Suprapubic skin (tissue), 4 donors: ENCODE measurements around the gene RPS6KA2. TPM values are rescaled to one million over a fixed set of nuclear protein-coding genes. Genes with fewer than 3 reads are reported as not detected.

ENCODE experiments used
- DNase-seq, 2 donors: peaks; one replicate each; pipeline ENCODE4 v3.0.0-alpha.2; 2019; ENCODE audit warnings: low spot score in 2 of 2
- H3K27ac ChIP-seq: fragments of 200-600 bp; sonication (generic); one replicate; pipeline ENCODE4 v1.5.1; 2019
- H3K27me3 ChIP-seq: fragments of 200-600 bp; sonication (generic); one replicate; pipeline ENCODE4 v1.5.1; 2019
- H3K36me3 ChIP-seq: fragments of 200-600 bp; sonication (generic); one replicate; pipeline ENCODE4 v1.5.1; 2019
- H3K4me1 ChIP-seq: fragments of 200-600 bp; sonication (generic); one replicate; pipeline ENCODE4 v1.5.1; 2019
- H3K4me3 ChIP-seq: fragments of 200-600 bp; sonication (generic); one replicate; pipeline ENCODE4 v1.5.1; 2019; ENCODE audit warnings: mild to moderate bottlenecking
- H3K9me3 ChIP-seq: fragments of 200-600 bp; sonication (generic); one replicate; pipeline ENCODE4 v1.5.1; 2019
- EP300 ChIP-seq: sonication (generic); formaldehyde crosslinking; IDR thresholded peaks from one replicate; pipeline ENCODE4 v1.6.1; 2017; ENCODE audit warnings: antibody characterized with exemption
- POLR2A ChIP-seq, 2 donors: fragments of 450-650 bp; IDR thresholded peaks; one replicate each; pipeline ENCODE4 v1.6.1; 2017; ENCODE audit warnings: antibody characterized with exemption in 2 of 2, mild to moderate bottlenecking in 2 of 2, moderate library complexity in 2 of 2
- POLR2AphosphoS5 ChIP-seq, 3 donors: sonication (generic); formaldehyde crosslinking; IDR thresholded peaks; one replicate each; pipeline ENCODE4 v1.6.1; 2017; ENCODE audit warnings: antibody characterized with exemption in 3 of 3
- WGBS: methylation state at CpG from one replicate; pipeline ENCODE4 v1.1.5; 2018; 5-methylcytosine and 5-hydroxymethylcytosine counted together
- total RNA-seq, 4 donors: library from RNA; depleted of rRNA; stranded (reverse); fragments of >200 nt; gene quantifications; one replicate each; pipeline ENCODE4 v1.1.0, GENCODE V29; 2016
- TF ChIP-seq, protein P1 (sequence below), 2 donors: fragments of 200-600 bp in 1 of 2; fragments of 450-650 bp in 1 of 2; sonication (generic) in 1 of 2; IDR thresholded peaks; one replicate each; pipeline ENCODE4 v1.5.1; 2016 to 2019; ENCODE audit warnings: antibody characterized with exemption in 2 of 2, mild to moderate bottlenecking in 1 of 2, moderate library complexity in 1 of 2

The RPS6KA2 gene
- total RNA-seq, 4 donors from 2014 or later, result 24.2 to 38.5 (median 32.3) TPM

DNA sequence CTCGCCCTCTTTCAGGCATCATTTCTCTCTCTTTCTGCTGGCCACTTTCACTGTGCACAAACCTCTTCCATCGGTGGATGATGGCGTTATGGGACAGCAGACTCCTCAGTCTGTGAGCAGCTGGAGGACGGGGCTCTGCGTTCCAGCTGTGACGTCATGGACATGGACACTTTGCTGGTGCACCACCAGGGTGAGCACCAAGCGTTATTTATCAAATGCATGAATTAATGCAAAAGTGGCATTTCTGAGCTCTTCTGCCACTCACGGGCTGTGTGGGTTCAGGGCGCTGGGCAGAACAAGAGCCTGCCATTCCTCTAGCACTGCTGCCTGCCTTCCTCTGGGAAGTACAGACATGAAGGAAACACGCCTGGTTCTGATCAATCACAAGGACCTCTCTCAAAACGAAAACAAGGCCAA, 161.4 kb downstream of the RPS6KA2 start:
- no peak for TF ChIP-seq EP300
- TF ChIP-seq POLR2AphosphoS5 (IDR thresholded peaks at IDR 0.05), result no peak
- TF ChIP-seq, protein P1, sequence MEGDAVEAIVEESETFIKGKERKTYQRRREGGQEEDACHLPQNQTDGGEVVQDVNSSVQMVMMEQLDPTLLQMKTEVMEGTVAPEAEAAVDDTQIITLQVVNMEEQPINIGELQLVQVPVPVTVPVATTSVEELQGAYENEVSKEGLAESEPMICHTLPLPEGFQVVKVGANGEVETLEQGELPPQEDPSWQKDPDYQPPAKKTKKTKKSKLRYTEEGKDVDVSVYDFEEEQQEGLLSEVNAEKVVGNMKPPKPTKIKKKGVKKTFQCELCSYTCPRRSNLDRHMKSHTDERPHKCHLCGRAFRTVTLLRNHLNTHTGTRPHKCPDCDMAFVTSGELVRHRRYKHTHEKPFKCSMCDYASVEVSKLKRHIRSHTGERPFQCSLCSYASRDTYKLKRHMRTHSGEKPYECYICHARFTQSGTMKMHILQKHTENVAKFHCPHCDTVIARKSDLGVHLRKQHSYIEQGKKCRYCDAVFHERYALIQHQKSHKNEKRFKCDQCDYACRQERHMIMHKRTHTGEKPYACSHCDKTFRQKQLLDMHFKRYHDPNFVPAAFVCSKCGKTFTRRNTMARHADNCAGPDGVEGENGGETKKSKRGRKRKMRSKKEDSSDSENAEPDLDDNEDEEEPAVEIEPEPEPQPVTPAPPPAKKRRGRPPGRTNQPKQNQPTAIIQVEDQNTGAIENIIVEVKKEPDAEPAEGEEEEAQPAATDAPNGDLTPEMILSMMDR (IDR thresholded peaks at IDR 0.05), result no peak
- TF ChIP-seq POLR2A (IDR thresholded peaks at IDR 0.05), result no peak
- no peak overlapping the region for H3K4me3 ChIP-seq
- 72% methylated on average over 11 of the region's 11 CpGs for WGBS
- no peaks in the 10 kb centered on the region for H3K27me3 ChIP-seq
- DNase-seq, result no peak
- H3K9me3 ChIP-seq, result no peaks in the 10 kb centered on the region
- H3K27ac ChIP-seq, result no peak overlapping the region
- peaks cover 6% of the 10 kb centered on the region for H3K4me1 ChIP-seq
- peaks cover 29% of the 10 kb centered on the region for H3K36me3 ChIP-seq

DNA sequence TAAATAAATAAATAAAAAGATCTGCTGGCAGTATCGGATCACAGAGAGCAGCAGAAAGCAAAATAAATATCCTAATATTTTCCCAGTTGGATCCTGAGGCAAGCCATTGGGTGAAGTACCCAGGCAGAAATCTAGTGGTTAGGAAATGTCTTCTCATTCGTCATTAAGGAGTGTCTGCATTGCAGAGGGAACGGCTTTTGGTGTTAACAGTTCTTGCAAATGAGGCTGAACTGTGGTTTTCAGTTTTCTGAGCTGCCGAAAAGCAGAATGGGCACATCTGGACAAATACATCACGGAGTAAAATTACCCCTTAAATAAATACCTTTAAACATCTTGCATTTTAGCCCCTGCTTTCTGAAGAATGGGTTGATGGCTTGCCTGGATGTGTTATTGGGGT, 162.1 kb downstream of the RPS6KA2 start:
- H3K27me3 ChIP-seq, result no peaks in the 10 kb centered on the region
- H3K36me3 ChIP-seq, result peaks cover 28% of the 10 kb centered on the region
- TF ChIP-seq, protein P1 (IDR thresholded peaks at IDR 0.05), result no peak
- TF ChIP-seq POLR2AphosphoS5 (IDR thresholded peaks at IDR 0.05) (no peak), POLR2A (IDR thresholded peaks at IDR 0.05) (no peak), EP300 (no peak)
- no peak overlapping the region for H3K27ac ChIP-seq
- WGBS, result 87% methylated on average over 5 of the region's 5 CpGs
- no peak for DNase-seq
- no peaks in the 10 kb centered on the region for H3K9me3 ChIP-seq
- H3K4me3 ChIP-seq, result no peak overlapping the region
- H3K4me1 ChIP-seq, result peaks cover 9% of the 10 kb centered on the region

DNA sequence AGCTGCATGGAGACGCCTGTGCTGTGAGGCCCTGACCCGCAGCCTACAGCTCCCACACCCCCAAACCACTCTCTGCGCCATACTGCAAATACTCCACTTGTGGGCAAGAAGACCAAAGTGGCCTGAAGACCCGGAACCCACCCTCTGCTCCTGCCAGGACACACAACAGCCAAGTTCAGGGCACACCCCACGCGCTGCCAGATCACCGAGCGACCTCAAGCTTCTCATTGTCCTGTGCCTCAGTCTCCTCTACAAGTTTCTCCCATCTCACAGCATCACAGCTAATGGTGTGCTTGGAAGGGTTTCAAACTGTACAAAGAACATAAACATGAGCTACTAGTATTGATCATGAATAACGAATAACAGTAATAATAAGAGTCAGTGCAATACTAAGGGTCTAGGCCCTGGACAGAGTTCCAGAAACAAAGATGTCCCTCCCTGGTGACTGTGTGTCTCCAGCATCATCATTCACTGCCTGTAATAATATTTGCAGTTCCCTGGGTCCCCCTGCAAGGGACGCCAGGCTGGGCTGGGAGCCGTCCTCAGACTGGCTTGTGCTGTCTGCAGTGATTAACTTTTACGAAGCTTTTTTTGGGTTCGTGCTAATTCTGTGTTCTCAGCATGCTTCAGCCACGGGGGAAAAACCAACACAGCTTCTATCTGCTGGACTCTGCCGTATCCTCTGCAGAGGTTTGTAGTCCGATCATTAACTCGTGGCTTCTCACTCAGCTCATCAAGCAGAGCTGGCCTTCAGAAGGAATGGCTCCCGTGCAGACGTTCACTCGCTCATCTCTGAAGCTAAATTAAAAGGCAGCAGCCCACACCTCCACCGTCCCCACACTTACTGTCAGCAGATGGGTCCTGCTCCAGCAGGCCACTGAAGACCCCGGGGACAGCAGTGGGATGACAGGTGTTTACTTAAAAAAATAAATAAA, 162.7 kb downstream of the RPS6KA2 start:
- no peaks in the 10 kb centered on the region for H3K27me3 ChIP-seq

DNA sequence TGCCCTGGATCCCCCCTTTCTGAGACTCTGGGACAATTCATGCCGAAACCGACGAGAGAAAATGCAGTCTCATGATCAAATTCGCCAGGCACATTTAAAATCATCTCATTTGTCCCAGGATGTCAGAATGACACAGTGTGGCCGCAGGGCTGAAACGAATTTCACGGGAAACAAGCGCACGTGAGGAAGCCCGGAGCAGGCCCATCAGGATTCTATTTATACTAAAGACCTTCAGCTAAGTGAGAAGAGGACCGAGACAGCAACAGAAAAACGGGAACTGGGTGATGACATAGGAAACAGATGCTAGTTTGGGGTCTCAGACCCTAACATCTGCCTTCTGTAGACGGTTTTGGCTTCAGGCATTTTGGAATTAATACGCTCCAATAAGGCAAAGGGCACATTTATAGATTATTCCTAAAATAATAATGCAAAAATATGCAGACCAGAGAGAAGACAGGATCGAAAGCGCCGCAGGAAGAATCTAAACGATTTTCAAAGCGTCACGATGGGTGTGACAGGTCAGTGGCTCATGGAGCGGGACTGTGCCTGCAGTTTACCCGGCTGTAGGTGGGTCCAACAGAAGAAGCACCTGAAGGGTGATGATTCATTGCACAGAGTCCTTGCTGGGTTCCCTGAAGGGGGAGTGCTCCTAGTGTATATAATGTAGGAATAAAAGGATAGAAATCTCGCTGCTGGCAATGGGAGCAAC, 163.5 kb downstream of the RPS6KA2 start:
- H3K27ac ChIP-seq, result no peak overlapping the region
- no peak for DNase-seq
- no peak overlapping the region for H3K4me3 ChIP-seq
- H3K27me3 ChIP-seq, result no peaks in the 10 kb centered on the region
- peaks cover 9% of the 10 kb centered on the region for H3K4me1 ChIP-seq
- WGBS, result 85% methylated on average over 23 of the region's 23 CpGs
- TF ChIP-seq, protein P1 (IDR thresholded peaks at IDR 0.05), result no peak
- TF ChIP-seq POLR2AphosphoS5 (IDR thresholded peaks at IDR 0.05), result no peak
- TF ChIP-seq EP300, result no peak
- no peak for TF ChIP-seq POLR2A (IDR thresholded peaks at IDR 0.05)
- peaks cover 23% of the 10 kb centered on the region for H3K36me3 ChIP-seq
- no peaks in the 10 kb centered on the region for H3K9me3 ChIP-seq

More for the DNA sequence above, 162.7 kb downstream of the RPS6KA2 start:
- WGBS, result 91% methylated on average over 22 of the region's 22 CpGs
- Histone ChIP-seq H3K27ac (no peak overlapping the region), H3K36me3 (peaks cover 21% of the 10 kb centered on the region), H3K4me1 (peaks cover 9% of the 10 kb centered on the region), H3K4me3 (no peak overlapping the region), H3K9me3 (no peaks in the 10 kb centered on the region)
- no peak for TF ChIP-seq POLR2A (IDR thresholded peaks at IDR 0.05)
- TF ChIP-seq POLR2AphosphoS5 (IDR thresholded peaks at IDR 0.05), result no peak
- no peak for TF ChIP-seq EP300
- TF ChIP-seq, protein P1 (IDR thresholded peaks at IDR 0.05), result no peak
- DNase-seq, result no peak
